Stimulated activated CD8-positive, alpha-beta memory T cell treated with anti-CD3 and anti-CD28 coated beads, Interleukin-12 subunit alpha, Interleukin-12 subunit beta, amount 100 ng/mL, for 4 hours (primary cell): ENCODE measurements around the gene STAT4.

ENCODE experiments used
- DNase-seq: peaks from one replicate; pipeline ENCODE4 v3.0.0-alpha.2; 2020; ENCODE audit warnings: low read depth

STAT4 gene

DNA sequence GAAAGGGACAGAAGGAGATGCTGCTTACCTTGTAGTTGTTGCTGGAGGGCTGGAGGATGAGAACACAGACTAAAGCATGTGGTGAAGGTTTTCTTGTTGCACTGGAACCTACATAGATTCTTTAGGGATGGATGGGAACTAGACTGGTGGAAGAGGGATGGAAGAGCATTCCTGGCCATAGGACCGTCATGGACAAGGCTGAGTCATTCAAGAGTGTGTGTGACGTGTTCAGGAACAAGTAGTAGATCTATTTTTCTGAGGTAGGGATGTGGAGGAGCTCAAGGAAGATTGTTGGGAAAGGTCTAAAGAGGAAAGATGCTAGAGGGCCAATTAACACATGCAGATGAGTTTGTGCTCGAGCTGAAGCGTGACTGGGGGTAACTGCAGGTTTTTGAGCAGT, 6.6 kb downstream of the STAT4 start:
- DNase-seq = no peak

- DNase-seq = no peak
These were observed 7.0 kb downstream of the STAT4 start for GRCh38 chr2:191143791-191144190.

- DNase-seq = no peak
These were observed 21.9 kb downstream of the STAT4 start for GRCh38 chr2:191128911-191129304.

DNA sequence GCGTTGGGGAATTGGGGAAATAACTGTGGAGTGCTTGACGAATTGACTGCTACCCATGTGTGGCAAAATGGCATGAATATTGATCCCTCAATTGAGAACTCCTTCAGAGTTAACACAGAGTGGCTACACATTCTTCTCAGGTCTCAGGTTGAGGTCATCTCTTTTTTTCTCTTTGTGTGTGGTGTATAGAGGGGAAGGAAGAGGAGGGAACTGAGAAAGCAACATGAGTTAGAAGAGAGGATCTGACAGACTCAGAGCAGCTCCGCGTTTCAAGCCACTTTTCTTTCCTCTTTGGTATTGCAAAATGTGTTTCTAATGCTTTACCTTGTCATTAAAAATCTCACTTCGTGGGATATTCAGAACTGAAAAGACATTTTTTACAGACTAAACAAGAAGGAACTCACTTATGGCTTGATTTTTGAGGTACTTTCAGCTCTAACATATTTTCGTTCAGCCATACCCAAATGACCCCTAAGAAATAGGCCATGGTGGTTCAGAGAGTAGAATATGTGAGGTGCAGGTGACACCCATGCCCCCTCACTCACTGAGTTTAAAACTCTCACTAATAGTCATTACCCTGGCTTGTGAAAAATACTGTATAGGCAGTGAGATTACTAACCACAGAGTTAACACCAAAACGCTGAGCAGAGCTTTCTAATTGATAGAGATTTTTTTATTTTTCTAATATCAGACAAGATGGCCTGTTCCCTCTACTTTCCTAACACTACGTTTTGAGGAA, 22.5 kb downstream of the STAT4 start:
- DNase-seq = no peak

DNA sequence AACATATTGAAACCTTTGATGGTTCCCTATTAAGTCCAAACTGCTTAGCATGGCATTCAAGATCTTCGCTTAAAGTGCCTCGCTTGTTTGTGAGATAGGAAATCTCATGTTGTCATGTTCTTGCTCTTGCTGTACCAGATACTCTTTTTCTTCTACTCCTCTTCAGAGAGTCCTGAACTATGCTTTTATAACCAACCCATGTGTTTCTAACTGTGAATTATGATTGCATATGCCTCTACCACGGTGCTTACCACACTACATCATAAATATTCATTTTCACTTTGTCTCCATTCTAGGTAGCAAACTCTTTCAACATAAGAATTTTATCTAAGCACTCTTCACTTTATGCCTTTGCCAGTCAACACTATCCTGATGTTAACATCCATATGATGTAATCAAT, 23.6 kb downstream of the STAT4 start:
- DNase-seq = no peak

DNA sequence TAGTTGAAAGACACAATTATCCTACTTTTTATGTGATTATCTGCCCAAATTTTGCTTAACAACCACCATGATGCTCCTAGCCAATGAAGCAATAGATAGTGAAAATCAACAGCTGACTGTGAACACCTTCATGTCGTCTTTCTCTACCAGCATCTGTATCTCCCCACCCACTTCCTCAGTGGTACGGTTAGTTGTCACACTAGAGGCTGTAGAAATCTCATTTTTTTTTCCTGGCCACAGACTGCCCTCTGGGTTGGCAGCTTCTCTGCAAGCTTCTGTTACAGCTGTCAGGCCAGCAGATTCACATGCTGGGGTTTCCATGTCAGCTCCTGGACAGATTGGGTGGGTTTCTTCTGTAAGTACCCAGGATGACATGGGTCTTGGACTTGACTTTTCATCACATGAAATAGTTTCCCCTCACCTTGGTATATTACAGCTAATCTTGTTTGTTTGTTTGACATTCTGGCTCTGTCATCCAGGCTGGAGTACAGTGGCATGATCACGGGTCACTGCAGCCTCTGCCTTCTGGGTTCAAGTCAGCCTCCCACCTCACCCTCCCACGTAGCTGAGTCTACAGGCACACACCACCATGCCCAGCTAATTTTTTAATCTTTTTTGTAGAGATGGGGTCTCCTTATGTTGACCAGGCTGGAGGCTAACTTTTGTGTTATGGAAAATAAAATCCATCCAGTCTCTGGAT, 24.3 kb downstream of the STAT4 start:
- no peak for DNase-seq

DNA sequence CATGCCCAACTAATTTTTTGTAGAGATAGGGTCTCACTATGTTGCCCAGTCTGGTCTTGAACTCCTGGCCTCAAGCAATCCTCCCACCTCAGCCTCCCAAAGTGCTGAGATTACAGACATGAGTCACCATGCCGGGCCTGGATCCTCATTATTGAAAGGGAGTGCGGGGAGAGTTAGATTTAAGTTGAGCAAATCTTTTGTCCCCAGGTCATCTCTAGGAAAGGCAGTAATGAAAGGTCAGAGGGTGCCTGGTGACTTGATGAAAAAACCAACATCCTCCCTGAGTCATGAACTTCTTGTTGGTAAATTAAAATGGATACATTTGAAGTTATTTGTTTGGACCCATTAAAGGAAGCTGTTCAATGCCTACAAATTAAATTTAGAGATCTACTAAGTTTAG, 25.1 kb downstream of the STAT4 start:
- no peak for DNase-seq

GRCh38 chr2:191122638-191123294, 28.0 kb downstream of the STAT4 start:
- DNase-seq = no peak

DNA sequence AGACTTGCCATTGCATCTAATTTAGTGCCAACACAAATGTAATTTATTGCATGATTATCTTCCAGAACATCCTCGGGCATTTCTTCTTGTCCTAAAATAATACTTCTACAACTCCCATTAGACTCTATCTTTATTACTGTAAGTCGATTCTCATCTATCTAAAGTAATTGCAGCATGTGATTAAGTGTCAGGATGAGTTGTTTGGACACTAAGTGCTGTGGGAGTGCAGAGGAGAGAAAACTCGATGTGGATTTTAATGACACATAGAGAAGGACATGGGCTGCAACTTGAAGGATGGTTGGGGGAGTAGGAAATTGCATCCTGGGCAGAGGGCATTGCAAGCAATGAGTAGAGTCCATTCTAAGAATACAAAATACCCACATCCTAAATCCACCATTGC, 33.5 kb downstream of the STAT4 start:
- no peak for DNase-seq

- no peak for DNase-seq
These were observed 35.0 kb downstream of the STAT4 start for GRCh38 chr2:191115804-191116203.

DNA sequence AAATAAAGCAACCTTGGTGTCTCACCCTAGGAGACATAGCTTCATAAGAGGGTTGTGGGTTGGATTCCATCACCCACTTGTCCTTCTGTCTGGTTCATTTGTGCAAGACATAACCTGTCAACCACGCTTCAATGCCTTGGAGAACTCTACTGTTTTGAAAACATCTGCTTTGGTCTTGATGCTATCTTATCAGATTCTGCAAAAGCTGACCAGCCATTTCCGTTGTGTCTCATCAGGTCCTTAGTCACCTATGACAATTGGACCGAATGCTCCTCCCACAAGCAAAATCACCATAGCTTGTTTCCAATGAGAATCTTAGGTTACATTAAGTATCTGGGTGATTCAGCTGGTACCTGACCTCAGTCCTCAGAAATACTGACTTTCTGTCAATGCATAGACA, 35.4 kb downstream of the STAT4 start:
- DNase-seq = peak; percentile 27

DNA sequence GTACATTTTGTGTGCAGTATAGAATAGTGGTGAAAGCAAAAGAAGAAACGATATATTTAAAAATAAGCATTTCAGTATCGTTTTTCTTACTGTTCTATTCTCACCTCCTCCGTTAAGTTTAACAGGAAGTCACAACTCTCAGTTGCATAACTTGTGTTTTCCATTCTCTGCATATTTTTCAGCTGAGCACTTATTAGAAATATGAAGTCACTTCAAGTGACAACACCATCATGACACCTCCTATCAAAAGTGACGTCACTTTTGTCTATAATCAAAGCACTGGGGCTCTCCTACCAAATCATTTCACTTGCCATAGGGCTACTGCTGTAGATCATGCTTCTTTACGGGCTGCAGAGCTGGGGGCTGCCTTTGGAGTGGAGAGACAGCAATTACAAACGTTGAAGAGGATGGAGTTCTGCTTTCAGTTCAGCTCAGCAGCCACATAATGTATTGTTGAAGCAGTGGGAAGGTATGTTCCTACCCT, 36.3 kb downstream of the STAT4 start:
- no peak for DNase-seq

DNA sequence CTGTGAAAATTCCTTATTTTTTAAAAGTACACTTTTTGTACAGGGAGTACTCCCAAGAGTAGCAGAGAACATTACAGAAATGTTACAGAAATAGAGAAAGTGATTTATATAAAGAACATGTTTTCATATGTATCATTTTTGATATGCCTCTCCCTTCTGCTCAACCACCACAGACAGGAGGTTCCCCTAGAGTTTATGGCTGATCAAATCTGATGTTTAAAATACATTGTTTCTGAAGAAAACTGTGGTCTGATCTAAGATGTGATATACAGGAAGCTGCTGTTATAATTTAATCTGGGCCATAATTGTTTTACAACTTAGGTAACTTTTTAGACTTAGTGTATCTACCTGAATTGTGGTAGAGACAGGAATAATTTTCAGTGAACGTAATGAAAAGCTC, 37.0 kb downstream of the STAT4 start:
- no peak for DNase-seq

DNA sequence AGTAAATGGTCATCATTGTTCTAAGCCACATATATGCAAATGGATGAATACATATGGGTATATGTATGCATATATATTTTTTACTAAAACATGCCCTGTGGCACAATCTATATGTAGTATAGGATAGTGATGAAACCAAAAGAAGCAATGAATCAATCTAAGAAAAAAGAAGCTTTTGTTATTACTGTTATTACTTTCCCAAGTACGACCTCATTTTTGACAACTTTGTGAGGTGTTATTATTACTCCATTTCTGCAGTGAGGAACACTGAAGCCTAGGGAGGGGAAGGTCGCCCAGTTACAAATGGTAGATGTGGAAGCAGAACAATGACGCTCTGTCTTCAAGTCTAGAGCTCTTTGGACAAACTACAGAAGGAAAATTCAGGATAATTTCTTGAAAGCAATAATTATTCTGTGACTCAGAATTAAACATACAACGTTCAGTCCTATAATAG, 38.3 kb downstream of the STAT4 start:
- no peak for DNase-seq

- DNase-seq = no peak
These were observed 40.9 kb downstream of the STAT4 start for GRCh38 chr2:191109888-191110287.

DNA sequence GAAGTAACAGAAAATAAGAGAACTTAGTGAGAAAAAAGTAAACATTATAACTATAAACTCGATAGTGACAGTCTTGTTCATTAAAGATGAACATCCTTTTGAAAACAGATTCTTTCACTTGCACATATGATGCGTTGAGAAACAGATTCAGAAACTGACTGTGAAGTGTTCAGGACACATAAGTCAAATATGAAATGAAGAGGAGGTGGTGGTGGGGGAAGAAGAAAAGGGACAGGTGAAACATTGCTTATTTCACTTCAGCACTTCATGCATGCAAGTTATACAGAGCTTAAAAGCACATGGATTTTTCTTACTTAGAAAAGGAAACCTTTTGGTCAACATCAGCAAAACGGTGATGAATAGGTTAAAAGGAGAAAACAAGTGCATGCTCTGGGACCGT, 42.5 kb downstream of the STAT4 start:
- DNase-seq = no peak

GRCh38 chr2:191105082-191105481, 45.7 kb downstream of the STAT4 start:
- no peak for DNase-seq

DNA sequence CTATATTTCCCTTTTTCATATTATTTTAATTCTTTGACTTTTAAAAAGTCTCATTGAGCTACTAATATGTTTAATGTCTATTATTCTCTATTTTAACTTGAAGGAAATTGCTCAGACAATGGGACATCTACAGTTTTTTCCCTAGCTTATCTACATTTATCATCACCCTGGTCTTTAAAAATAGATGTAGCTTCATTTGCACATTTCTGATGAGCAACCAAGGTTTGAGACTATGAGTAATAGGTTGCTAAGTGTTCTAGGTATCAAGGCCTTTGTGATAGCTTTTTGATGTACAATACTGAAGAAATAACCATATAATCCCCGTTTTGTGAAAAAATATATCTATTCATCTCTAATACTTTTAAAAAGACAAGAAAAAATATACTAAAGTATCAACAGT, 47.0 kb downstream of the STAT4 start:
- DNase-seq = no peak

DNA sequence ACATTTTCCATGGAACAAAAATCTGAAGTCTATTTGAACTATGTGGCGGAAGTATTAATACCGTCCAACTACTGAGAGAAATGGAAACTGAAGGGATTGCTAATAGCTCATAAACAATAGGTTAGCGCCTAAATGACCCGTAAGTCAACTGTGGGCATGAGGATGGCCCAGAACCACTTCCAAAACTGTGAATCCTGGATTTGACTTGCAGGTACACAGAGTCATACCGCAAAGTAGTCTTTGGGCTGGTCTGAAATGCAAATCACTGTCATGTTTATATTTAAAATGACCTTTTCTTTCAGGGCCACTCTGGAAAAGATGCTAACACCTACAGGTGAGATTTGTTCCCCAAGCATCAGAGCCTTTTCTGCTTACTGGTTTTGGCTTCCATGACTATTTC, 50.6 kb downstream of the STAT4 start:
- no peak for DNase-seq

GRCh38 chr2:191087311-191087710, 63.5 kb downstream of the STAT4 start:
- no peak for DNase-seq

GRCh38 chr2:191086706-191087105, 64.1 kb downstream of the STAT4 start:
- no peak for DNase-seq

- DNase-seq = no peak
These were observed 67.3 kb downstream of the STAT4 start for GRCh38 chr2:191083540-191083939.

DNA sequence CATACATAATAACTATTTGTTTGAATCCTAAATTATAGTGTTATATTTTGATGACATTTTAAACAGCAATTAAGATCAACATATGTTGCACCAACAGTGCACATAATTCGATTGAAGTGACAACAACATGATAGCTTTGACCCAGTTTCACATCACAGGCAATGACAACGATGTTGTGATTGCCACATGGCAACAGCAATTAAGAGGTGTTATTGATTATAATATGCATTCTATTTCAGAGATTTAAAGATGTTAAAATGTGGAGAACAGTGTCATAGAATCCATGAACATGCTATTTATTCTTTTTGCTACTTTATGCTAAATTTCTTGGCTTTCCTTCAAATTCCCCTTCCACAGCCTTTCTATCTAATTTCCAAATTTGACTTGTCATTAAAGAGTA, 68.5 kb downstream of the STAT4 start:
- DNase-seq = no peak
